HEK293 (cell line): ENCODE results near the gene ATXN10.

Experiments used
- CTCF ChIP-seq: fragments of 450-650 bp; formaldehyde crosslinking; IDR thresholded peaks from 2 replicates; pipeline ENCODE4 v1.5.1; 2016; ENCODE audit warnings: missing biosample characterization, missing genetic modification characterization
- ZBTB49 ChIP-seq: fragments of 450-650 bp; formaldehyde crosslinking; IDR thresholded peaks from 2 replicates; pipeline ENCODE4 v1.5.1; 2016; ENCODE audit warnings: missing biosample characterization, missing genetic modification characterization, low read depth
- ZBTB8A ChIP-seq: fragments of 450-650 bp; formaldehyde crosslinking; IDR thresholded peaks from 2 replicates; pipeline ENCODE4 v1.5.1; 2016; ENCODE audit warnings: missing biosample characterization, missing genetic modification characterization
- ZNF48 ChIP-seq: fragments of 450-650 bp; formaldehyde crosslinking; IDR thresholded peaks from 2 replicates; pipeline ENCODE4 v1.5.1; 2016; ENCODE audit warnings: missing biosample characterization, missing genetic modification characterization
- TF ChIP-seq, protein P1 (sequence below): fragments of 450-650 bp; formaldehyde crosslinking; IDR thresholded peaks from 2 replicates; pipeline ENCODE4 v1.5.1; 2016; ENCODE audit warnings: missing biosample characterization, missing genetic modification characterization

DNA sequence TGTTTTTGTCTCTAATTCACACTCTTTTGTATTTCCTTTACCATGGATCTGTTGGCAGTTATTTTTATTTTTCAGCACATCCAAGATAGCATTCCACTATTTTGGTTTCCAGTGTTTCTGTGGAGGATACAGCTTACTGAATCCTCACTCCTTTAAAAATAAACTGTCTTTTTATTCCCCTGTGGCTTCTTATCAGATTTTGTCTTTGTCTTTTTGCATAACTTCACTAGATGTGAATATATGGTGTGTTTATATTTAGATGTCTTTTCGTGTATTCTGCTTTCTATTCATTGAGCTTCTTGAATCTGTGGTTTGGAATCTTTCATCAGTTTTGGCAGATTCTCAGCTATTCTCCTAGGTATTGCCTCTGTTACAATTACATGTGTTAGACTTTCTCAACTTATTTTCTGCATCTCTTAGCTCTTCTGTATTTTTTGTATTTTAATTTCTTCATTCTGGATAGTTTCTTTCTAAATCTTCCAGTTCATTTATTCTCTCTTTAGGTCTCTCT, 7.4 kb upstream of the ATXN10 start:
- TF ChIP-seq ZNF48 (no peak), ZBTB49 (tag by site-specific recombination) (no peak), CTCF (tag by site-specific recombination) (no peak), ZBTB8A (tag by site-specific recombination) (no peak)
- TF ChIP-seq, protein P1, sequence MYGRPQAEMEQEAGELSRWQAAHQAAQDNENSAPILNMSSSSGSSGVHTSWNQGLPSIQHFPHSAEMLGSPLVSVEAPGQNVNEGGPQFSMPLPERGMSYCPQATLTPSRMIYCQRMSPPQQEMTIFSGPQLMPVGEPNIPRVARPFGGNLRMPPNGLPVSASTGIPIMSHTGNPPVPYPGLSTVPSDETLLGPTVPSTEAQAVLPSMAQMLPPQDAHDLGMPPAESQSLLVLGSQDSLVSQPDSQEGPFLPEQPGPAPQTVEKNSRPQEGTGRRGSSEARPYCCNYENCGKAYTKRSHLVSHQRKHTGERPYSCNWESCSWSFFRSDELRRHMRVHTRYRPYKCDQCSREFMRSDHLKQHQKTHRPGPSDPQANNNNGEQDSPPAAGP = no peak
